Measurements from ENCODE around the gene IQSEC3.
"Not testable (repeated sequence)": the region's sequence is repeated elsewhere in the genome, so short reads cannot be mapped to it uniquely, and the experiment has no call there.

- TF ChIP-seq CTCF (IDR thresholded peaks at IDR 0.05; ENCODE audit: borderline replicate concordance, extremely low read depth, low read length, poor library complexity, severe bottlenecking); EZH2 (IDR thresholded peaks at IDR 0.05; ENCODE audit: borderline replicate concordance, low read depth, low read length, severe bottlenecking): not testable (repeated sequence)
These were observed 27.8 kb upstream of the IQSEC3 start for GRCh38 chr12:38775-39174.

All from DND-41 (cell line).